Hepatocyte (in vitro differentiated cells): ENCODE data around the gene CARD10. TPM values are rescaled to one million over a fixed set of nuclear protein-coding genes. Genes with fewer than 3 reads are reported as not detected.

ENCODE experiments used
- DNase-seq: peaks from one replicate; pipeline ENCODE4 v3.0.0-alpha.2; 2016; ENCODE audit warnings: low spot score
- H2AFZ ChIP-seq: fragments of 200-600 bp; sonication (generic); 2 replicates; pipeline ENCODE4 v1.6.0; 2016; ENCODE audit warnings: antibody characterized with exemption, mild to moderate bottlenecking
- H3K27ac ChIP-seq: fragments of 200-600 bp; sonication (generic); 2 replicates; pipeline ENCODE4 v1.5.1; 2016; ENCODE audit warnings: mild to moderate bottlenecking
- H3K27me3 ChIP-seq: fragments of 200-600 bp; sonication (generic); 2 replicates; pipeline ENCODE4 v1.6.1; 2016
- H3K36me3 ChIP-seq: fragments of 200-600 bp; sonication (generic); replicated peaks from 2 replicates; pipeline ENCODE4 v1.5.1; 2016; ENCODE audit warnings: low read depth; ENCODE audit not compliant: insufficient read depth
- H3K4me1 ChIP-seq: fragments of 200-600 bp; sonication (generic); 2 replicates; pipeline ENCODE4 v1.5.1; 2016; ENCODE audit warnings: mild to moderate bottlenecking, moderate library complexity; ENCODE audit not compliant: insufficient read depth
- H3K4me2 ChIP-seq: fragments of 200-600 bp; sonication (generic); 2 replicates; pipeline ENCODE4 v1.6.0; 2016
- H3K4me3 ChIP-seq: fragments of 200-600 bp; sonication (generic); 2 replicates; pipeline ENCODE4 v1.5.1; 2016; ENCODE audit warnings: mild to moderate bottlenecking
- H3K79me2 ChIP-seq: fragments of 200-600 bp; sonication (generic); 2 replicates; pipeline ENCODE4 v1.6.0; 2017; ENCODE audit warnings: mild to moderate bottlenecking
- H3K9me2 ChIP-seq: fragments of 200-600 bp; sonication (generic); replicated peaks from 2 replicates; pipeline ENCODE4 v1.6.0; 2017; ENCODE audit warnings: mild to moderate bottlenecking; ENCODE audit not compliant: insufficient read depth
- H3K9me3 ChIP-seq: fragments of 200-600 bp; sonication (generic); 2 replicates; pipeline ENCODE4 v1.5.1; 2016; ENCODE audit warnings: low read depth, mild to moderate bottlenecking
- H4K20me1 ChIP-seq: fragments of 200-600 bp; sonication (generic); 2 replicates; pipeline ENCODE4 v1.6.0; 2016; ENCODE audit warnings: mild to moderate bottlenecking; ENCODE audit not compliant: insufficient read depth, poor library complexity, severe bottlenecking
- CTCF ChIP-seq: fragments of 200-600 bp; sonication (generic); IDR thresholded peaks from 2 replicates; pipeline ENCODE4 v1.5.1; 2016; ENCODE audit warnings: antibody characterized with exemption, mild to moderate bottlenecking; ENCODE audit not compliant: poor library complexity
- EZH2 ChIP-seq: fragments of 200-600 bp; sonication (generic); IDR thresholded peaks from 2 replicates; pipeline ENCODE4 v1.6.1; 2016; ENCODE audit warnings: antibody characterized with exemption, mild to moderate bottlenecking, borderline replicate concordance
- EZH2phosphoT487 ChIP-seq: fragments of 200-600 bp; sonication (generic); IDR thresholded peaks from one replicate; pipeline ENCODE4 v1.6.1; 2018; ENCODE audit warnings: antibody characterized with exemption, mild to moderate bottlenecking, low read depth, moderate library complexity; ENCODE audit not compliant: unreplicated experiment, severe bottlenecking
- WGBS: methylation state at CpG from one replicate; pipeline ENCODE4 v1.1.6; 2016; ENCODE audit warnings: low lambda C conversion rate; ENCODE audit errors: missing lambda C conversion rate; 5-methylcytosine and 5-hydroxymethylcytosine counted together
- polyA plus RNA-seq: library from polyadenylated mRNA; unstranded; fragments of >200 nt; fragmentation: Nextera tagmentation; extraction: Ambion mirVana; gene quantifications from 2 replicates; pipeline ENCODE4 v1.2.1, GENCODE V29; 2016
- total RNA-seq: library from RNA; depleted of rRNA; stranded (reverse); fragments of >200 nt; gene quantifications from 2 replicates; pipeline ENCODE4 v1.2.3, GENCODE V29; 2014

CARD10 gene
- total and polyA plus RNA-seq, 2 experiments from 2014 or later: 23.4 to 28.7 TPM

- 91% methylated on average over 7 of the region's 7 CpGs for WGBS
These were observed 76.1 kb downstream of the CARD10 start for GRCh38 chr22:37443086-37443485.

GRCh38 chr22:37442537-37442936 lies 76.7 kb downstream of the CARD10 start:
- H3K9me3 ChIP-seq: no peaks in the 10 kb centered on the region
- no peaks in the 10 kb centered on the region for H3K79me2 ChIP-seq
- no peaks in the 10 kb centered on the region for H3K36me3 ChIP-seq
- no peak for TF ChIP-seq EZH2
- no peak for TF ChIP-seq CTCF
- no peak for TF ChIP-seq EZH2phosphoT487
- no peaks in the 10 kb centered on the region for H3K4me1 ChIP-seq
- H2AFZ ChIP-seq: no peak overlapping the region
- H3K4me3 ChIP-seq: no peak overlapping the region
- no peak for DNase-seq
- 88% methylated on average over 2 of the region's 2 CpGs for WGBS
- no peaks in the 10 kb centered on the region for H3K27me3 ChIP-seq
- no peak overlapping the region for H3K4me2 ChIP-seq
- no peaks in the 10 kb centered on the region for H4K20me1 ChIP-seq
- no peak overlapping the region for H3K27ac ChIP-seq
- no peaks in the 10 kb centered on the region for H3K9me2 ChIP-seq

More at GRCh38 chr22:37443086-37443485, 76.1 kb downstream of the CARD10 start:
- Histone ChIP-seq H4K20me1 (no peaks in the 10 kb centered on the region), H3K79me2 (no peaks in the 10 kb centered on the region), H3K4me1 (no peaks in the 10 kb centered on the region), H3K4me2 (no peak overlapping the region), H3K36me3 (no peaks in the 10 kb centered on the region), H3K9me3 (no peaks in the 10 kb centered on the region), H3K27ac (no peak overlapping the region), H3K27me3 (no peaks in the 10 kb centered on the region), H2AFZ (no peak overlapping the region), H3K4me3 (no peak overlapping the region), H3K9me2 (no peaks in the 10 kb centered on the region)
- no peak for TF ChIP-seq CTCF
- TF ChIP-seq EZH2phosphoT487: no peak
- no peak for TF ChIP-seq EZH2
- no peak for DNase-seq

GRCh38 chr22:37442135-37442534 lies 77.1 kb downstream of the CARD10 start:
- H2AFZ ChIP-seq: no peak overlapping the region
- H3K4me1 ChIP-seq: no peaks in the 10 kb centered on the region
- 86% methylated on average over 8 of the region's 8 CpGs for WGBS

More at GRCh38 chr22:37442135-37442534, 77.1 kb downstream of the CARD10 start:
- no peaks in the 10 kb centered on the region for H4K20me1 ChIP-seq
- H3K27ac ChIP-seq: no peak overlapping the region
- H3K27me3 ChIP-seq: no peaks in the 10 kb centered on the region
- DNase-seq: no peak
- H3K4me3 ChIP-seq: no peak overlapping the region
- H3K79me2 ChIP-seq: no peaks in the 10 kb centered on the region
- H3K9me3 ChIP-seq: no peaks in the 10 kb centered on the region
- H3K9me2 ChIP-seq: no peaks in the 10 kb centered on the region
- no peak overlapping the region for H3K4me2 ChIP-seq
- no peaks in the 10 kb centered on the region for H3K36me3 ChIP-seq
- TF ChIP-seq CTCF (no peak), EZH2phosphoT487 (no peak), EZH2 (no peak)
